ENCODE results near the gene STT3B. TPM values are rescaled to one million over a fixed set of nuclear protein-coding genes. Genes with fewer than 3 reads are reported as not detected.

The STT3B gene
- total and polyA plus RNA-seq, 12 donors: 37.7 to 113 (median 92.3) TPM

- H3K9me3 ChIP-seq: peaks cover 0 to 15% (median 0%) of the 10 kb centered on the region in 11 donors
- ATAC-seq (no peak), DNase-seq (no peak)
- WGBS, 2 donors: 98% methylated on average over 3 of the region's 3 CpGs
- no peaks in the 10 kb centered on the region for H3K27me3 ChIP-seq
- peaks cover 7 to 50% (median 34%) of the 10 kb centered on the region in 9 donors for H3K4me1 ChIP-seq
- intact Hi-C loops (cut with DNase I): loop anchor here in 5 of 10 donors (5.0 to 10.0 kb wide), 4 partner anchors 52 to 214 kb away; no protein-coding TSS in a partner anchor
- no peak overlapping the region for H3K4me3 ChIP-seq
- H3K36me3 ChIP-seq: no peaks in the 10 kb centered on the region
- no peak overlapping the region for H3K27ac ChIP-seq
- TF ChIP-seq CTCF (IDR thresholded peaks at IDR 0.05): no peak
Measured at GRCh38 chr3:31553258-31553657, 20.5 kb downstream of the STT3B start.

GRCh38 chr3:31555204-31555603, 22.5 kb downstream of the STT3B start:
- intact Hi-C loops (cut with DNase I): loop anchor here in 3 of 10 donors (5.0 to 10.0 kb wide), 3 partner anchors 50 to 210 kb away; no protein-coding TSS in a partner anchor
- 33 to 34% methylated on average over 1 of the region's 1 CpG for WGBS, 2 donors

GRCh38 chr3:31559872-31560534, 27.3 kb downstream of the STT3B start:
- Histone ChIP-seq H3K27me3 (no peaks in the 10 kb centered on the region), H3K4me1 (peaks cover 2 to 49% (median 21%) of the 10 kb centered on the region in 9 donors), H3K9me3 (peaks cover 0 to 37% (median 11%) of the 10 kb centered on the region in 11 donors), H3K27ac (no peak overlapping the region), H3K36me3 (no peaks in the 10 kb centered on the region), H3K4me3 (no peak overlapping the region)
- 95 to 97% methylated on average over 2 of the region's 2 CpGs for WGBS, 2 donors
- intact Hi-C loops (cut with DNase I): loop anchor here in 4 of 10 donors (5.0 to 10.0 kb wide), 4 partner anchors 45 to 207 kb away; no protein-coding TSS in a partner anchor
- DNase-seq: no peak
- ATAC-seq: no peak
- TF ChIP-seq CTCF (IDR thresholded peaks at IDR 0.05): no peak

More at GRCh38 chr3:31555204-31555603, 22.5 kb downstream of the STT3B start:
- Histone ChIP-seq H3K4me3 (no peak overlapping the region), H3K4me1 (peaks cover 6 to 44% (median 25%) of the 10 kb centered on the region in 9 donors), H3K27me3 (no peaks in the 10 kb centered on the region), H3K36me3 (no peaks in the 10 kb centered on the region), H3K9me3 (peaks cover 0 to 27% (median 8%) of the 10 kb centered on the region in 11 donors), H3K27ac (no peak overlapping the region)
- no peak for ATAC-seq
- DNase-seq: no peak
- no peak for TF ChIP-seq CTCF (IDR thresholded peaks at IDR 0.05)

- H3K27me3 ChIP-seq: no peaks in the 10 kb centered on the region
- no peak overlapping the region for H3K27ac ChIP-seq
- no peak for DNase-seq
- 78 to 83% methylated on average over 5 of the region's 5 CpGs for WGBS, 2 donors
- no peaks in the 10 kb centered on the region for H3K36me3 ChIP-seq
- H3K4me3 ChIP-seq: no peak overlapping the region
- intact Hi-C loops (cut with DNase I): loop anchor here in 1 of 10 donors (5.0 kb wide), 1 partner anchor 205 kb away; no protein-coding TSS in a partner anchor
- peak in 2 of 8 donors; percentile 12 to 30 for ATAC-seq
- peaks cover 0 to 57% (median 24%) of the 10 kb centered on the region in 9 donors for H3K4me1 ChIP-seq
- no peak for TF ChIP-seq CTCF (IDR thresholded peaks at IDR 0.05)
- peaks cover 0 to 37% (median 11%) of the 10 kb centered on the region in 11 donors for H3K9me3 ChIP-seq
Measured at GRCh38 chr3:31561891-31562290, 29.2 kb downstream of the STT3B start.
